HG02840 (cell line): ENCODE results near the gene NFU1.
"Not testable (repeated sequence)": the region's sequence is repeated elsewhere in the genome, so short reads cannot be mapped to it uniquely, and the experiment has no call there.

Experiments
- ATAC-seq: cut with Tn5 transposase; IDR thresholded peaks from one replicate; pipeline ENCODE4 v1.9.1; 2021; ENCODE audit warnings: mild to moderate bottlenecking, moderate library complexity, moderate number of reproducible peaks; ENCODE audit not compliant: unreplicated experiment, low FRiP score

Gene NFU1

GRCh38 chr2:69452687-69453086 is 15.5 kb upstream of the NFU1 start:
- no peak for ATAC-seq

DNA sequence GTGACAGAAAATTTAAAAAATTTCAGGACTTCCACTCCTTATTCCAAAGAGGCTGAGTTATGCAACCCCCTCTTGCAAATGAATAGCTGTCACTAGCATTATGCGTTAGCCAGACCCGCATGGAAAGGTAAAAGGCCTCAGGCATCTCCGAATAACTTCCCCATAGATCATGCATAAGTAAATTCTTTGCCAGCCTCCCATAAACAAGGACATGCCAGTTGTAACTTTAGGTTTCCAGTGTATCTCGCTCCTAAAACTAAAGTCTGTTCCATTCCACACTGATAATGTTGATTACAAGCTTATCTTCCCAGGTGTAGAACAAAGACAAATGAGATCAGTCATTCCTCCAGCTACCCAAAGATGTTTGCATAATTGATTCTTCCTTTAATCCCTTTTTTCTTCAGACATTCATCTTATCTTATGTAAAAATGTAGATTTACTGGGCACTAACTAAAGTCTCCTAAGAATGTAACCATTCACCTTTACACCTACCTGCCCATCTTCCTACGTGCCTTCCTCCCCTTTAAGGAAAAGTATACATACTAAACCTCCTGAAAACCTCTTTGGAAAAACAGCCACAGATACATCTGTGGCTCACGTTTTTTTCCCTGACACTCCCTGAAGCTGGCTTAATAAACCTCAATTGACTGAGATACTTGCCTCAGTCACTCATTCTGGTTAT is 13.6 kb upstream of the NFU1 start:
- ATAC-seq = no peak

GRCh38 chr2:69449906-69450305 is 12.7 kb upstream of the NFU1 start:
- no peak for ATAC-seq

- ATAC-seq = not testable (repeated sequence)
Measured at GRCh38 chr2:69443673-69444072, 6.4 kb upstream of the NFU1 start.

DNA sequence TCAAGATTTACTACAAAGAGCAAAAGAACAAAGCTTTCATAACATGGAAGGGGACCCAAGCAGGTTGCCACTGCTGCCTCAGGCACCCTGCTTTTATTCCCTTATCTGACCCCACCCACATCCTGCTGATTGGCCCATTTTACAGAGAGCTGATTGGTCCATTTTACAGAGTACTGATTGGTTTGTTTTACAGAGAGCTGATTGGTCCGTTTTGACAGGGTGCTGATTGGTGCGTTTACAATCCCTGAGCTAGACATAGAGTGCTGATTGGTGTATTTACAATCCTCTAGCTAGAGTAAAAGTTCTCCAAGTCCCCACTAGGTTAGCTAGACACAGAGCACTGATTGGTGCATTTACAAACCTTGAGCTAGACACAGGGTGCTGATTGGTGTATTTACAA is 2.3 kb upstream of the NFU1 start:
- not testable (repeated sequence) for ATAC-seq

DNA sequence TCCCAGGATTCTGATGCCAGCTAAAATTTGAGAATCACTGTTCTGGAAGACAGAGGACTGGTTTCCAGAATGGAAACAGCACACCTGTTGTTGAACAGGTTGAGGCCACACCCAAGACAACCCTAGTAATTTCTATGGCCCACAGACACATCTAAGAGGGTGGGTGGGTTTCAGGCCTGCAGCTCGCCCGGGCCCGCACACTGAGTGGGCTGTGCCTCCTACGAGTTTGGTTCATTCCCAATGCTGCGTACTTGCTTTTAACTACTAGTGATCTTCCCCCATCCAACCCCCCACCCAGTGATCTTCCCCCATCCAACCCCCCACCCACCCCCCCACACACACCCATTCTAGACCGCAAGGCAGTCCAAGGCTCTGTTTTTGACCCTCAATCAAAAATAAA is 1.3 kb upstream of the NFU1 start:
- no peak for ATAC-seq

DNA sequence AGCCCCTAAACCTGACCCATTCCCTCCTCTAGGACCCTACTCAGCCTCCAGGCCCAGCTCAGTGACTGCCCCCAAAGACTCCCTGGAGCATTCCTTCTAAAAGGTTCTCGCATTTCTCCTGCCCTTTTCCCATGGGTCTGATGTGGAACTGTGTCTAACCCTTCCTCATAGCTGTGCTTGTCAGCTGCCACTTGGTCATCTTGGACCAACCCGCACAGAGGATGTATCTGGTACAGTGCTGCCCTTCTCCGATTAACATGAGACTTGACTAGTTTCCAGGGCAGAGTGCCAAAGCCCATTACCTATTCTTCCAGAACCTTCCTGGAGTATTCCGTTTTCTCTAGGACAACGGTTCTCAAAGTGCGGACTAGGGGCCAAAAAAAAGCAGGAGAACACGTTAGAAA is 518 bp upstream of the NFU1 start:
- no peak for ATAC-seq

- no peak for ATAC-seq
Measured at GRCh38 chr2:69436596-69436937, 668 bp downstream of the NFU1 start.

DNA sequence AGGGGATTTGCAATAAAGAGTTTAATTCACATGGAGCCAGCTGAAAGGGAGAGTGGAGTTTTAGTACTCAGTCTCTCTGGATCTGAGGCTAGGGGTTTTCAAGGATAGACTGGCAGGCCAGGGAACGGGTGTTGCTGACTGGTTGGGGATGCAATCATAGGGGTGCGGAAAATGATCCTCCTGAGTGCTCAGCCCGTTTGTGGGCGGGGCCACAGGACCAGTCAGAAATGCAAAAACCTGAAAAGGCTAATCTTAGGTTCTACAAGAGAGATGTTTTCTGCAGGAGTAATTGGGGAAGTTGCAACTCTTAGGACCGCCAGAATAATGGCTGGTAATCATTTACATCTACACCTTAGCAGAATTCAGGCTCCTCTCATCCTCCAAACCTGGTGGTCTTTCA is 2.5 kb downstream of the NFU1 start:
- no peak for ATAC-seq

DNA sequence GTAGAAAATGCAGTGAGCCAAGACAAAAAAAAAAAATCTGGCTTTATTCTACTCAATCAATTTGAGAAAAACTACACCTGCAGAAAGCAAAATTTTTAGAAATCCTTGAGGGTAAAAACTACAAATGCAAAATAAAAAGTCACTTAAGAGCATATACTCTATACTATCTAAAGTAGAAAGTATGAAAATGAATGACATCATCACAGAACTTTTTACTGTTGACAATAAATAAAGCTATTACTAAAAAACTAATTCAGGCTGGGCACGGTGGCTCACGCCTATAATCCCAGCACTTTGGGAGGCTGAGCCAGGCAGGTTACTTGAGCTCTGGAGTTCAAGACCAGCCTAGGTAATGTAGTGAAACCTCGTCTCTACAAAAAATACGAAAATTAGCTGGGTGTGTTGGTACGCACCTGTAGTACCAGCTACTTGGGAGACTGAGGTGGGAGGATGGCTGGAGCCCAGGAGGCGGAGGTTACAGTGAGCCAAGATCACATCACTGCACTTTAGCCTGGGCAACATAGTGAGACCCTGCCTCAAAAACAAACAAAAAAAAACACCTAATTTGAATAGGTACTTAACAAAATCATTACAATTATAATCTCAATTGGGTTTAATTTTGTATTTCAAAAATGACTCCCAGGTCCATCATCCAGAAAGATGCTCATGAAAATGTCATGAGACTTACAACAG is 7.6 kb downstream of the NFU1 start:
- no peak for ATAC-seq

DNA sequence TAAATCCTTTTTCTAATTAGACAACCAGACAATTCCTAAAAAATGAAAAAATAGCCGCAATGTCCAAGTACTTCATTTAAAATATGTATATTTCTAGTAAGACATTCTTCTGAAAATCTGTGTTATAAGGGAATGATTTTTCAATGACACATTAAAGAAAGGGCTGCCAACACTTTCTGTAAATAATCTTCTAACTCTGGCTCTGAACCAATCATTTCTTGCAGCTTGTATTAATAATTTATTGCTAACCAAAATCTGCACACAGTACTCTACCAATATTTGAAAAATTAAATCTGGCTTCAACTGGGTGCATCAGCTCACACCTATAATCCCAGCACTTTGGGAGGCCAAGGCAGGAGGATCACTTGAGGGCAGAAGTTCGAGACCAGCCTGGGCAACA is 8.3 kb downstream of the NFU1 start:
- no peak for ATAC-seq

- ATAC-seq = no peak
Measured at GRCh38 chr2:69424419-69424818, 12.8 kb downstream of the NFU1 start.

GRCh38 chr2:69422198-69422597 is 15.0 kb downstream of the NFU1 start:
- no peak for ATAC-seq

DNA sequence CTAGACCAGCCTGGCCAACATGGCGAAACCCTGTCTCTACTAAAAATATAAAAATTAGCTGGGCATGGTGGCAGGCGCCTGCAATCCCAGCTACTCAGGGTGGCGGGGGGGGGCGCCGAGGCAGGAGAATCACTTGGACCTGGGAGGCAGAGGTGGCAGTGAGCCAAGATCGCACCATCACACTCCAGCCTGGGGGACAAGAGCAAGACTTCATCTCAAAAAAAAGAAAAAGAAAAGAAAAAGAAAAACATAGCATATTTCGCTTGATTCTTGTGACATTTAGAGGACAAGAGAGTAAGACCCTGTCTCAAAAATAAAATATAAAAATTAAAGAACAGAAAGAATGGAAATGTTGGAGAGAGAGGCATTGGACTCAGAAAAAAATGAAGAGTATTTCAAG is 18.1 kb downstream of the NFU1 start:
- ATAC-seq = not testable (repeated sequence)

DNA sequence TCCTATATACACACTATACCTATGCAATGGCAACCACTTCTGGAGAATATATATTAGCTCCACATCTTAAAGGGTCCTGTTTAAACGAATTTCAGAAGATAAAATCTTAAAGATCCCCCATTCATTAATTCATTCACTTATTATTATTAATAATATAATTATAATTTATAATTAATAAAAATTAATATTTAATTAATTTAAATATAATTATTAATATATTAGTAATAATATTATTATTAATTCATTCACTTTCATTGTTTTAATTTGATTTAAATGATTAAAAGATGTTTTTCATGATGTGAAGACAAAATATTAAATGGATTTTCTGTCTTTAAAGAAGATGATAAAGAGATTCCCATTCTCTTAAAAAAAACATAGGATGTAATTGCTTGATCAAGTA is 21.1 kb downstream of the NFU1 start:
- no peak for ATAC-seq

GRCh38 chr2:69411120-69411519 is 26.1 kb downstream of the NFU1 start:
- ATAC-seq = no peak

DNA sequence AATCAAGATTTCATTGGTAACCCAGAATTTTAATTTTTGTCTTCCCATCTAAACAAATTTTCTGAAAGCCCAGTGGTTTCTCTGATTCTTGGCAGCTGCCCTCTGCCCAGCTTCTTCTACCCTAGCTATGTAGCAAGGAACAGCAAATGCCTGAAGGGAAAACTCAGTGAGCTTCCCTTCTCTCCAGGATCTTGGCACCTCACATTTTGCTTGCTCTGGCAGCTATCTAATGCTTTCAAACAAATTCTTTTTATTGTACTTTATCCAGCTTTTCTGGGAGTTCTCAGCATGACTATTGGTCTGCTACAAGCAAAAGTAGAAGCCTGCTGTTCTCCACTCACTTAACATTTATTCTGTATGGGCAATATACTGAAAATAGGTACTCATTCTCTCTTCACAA is 31.9 kb downstream of the NFU1 start:
- no peak for ATAC-seq

- ATAC-seq = no peak
Measured at GRCh38 chr2:69400121-69400520, 37.1 kb downstream of the NFU1 start.

DNA sequence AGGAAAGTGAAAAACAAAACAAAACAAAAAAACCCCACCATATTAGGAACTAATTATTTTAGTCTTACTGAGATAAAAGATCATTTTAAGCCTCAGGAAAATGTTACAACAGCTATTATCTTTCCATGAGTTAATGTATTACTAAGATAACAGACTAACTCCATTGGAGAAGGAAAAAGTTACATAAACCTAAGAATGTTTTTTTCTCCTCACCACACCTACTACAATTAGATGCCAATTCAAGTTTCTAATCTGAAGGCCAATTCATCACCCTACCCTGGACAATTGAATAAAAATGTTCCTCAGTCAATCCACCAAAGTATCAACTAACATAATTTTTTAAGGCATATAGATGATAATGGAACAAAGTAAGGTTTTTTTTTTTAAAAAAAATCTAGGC is 40.0 kb downstream of the NFU1 start:
- ATAC-seq = no peak

DNA sequence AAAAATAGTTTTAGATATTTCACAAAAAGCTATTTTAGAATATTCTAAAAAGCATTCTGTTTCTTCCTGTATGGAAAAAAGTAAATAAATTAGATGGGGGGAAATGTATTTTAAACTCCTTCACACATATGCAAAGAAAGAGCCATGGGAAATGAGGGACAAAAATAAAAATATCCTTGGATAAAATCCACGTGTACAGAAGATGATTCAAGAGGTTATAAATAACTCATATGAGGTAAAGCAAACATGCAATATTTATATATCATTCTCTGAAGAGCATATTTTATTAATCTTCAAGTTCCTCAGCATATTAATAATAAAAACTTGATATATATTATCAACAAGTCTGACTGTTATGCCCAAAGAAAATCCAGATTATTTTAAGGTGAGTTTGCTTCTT is 41.4 kb downstream of the NFU1 start:
- ATAC-seq = no peak

DNA sequence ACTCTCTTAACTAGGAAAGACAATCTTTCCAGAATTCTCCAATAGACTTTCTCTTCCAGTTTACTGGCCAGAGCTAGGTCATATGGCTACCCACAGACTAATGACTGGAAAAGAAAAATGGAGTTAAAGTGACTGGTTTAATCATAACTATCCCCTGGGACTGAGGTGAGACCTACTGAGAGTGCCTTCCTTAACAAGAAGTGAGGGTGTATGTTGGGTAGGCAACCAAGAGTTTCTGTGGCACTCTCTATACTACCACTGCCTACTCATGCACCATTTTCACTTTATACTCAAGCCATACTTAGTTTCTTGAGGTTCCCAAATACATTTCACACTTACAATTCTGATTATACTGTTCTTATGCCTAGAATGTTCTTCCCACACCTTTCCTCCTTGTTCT is 43.3 kb downstream of the NFU1 start:
- no peak for ATAC-seq

DNA sequence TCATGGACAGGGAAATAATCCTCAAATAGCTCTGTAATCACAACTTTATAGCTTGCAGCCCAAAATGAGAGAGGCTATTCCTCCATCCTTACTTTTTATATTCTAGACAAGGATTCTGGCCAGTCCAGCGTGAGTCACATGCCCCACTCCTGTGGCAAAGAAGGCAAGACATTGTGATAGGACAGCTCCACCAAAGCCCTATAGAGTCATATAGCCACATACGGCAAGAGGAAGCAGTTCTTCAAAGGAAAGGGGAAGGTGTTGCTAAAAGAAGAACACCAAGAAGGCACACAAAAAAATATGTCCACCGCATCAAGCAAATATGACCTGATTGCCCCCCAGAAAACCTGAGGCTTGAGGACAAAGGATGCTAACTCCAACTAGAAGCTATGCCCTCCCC is 46.8 kb downstream of the NFU1 start:
- ATAC-seq = no peak

GRCh38 chr2:69390001-69390400 is 47.2 kb downstream of the NFU1 start:
- no peak for ATAC-seq
